ENCODE data around the gene ELMO2. TPM values are rescaled to one million over a fixed set of nuclear protein-coding genes. Genes with fewer than 3 reads are reported as not detected.

ELMO2 gene
- total and polyA plus RNA-seq, 2 of the 4 experiments (the other 2 are of a cell fraction), result 29.2 to 52.7 TPM

- Histone ChIP-seq H3K9ac (ENCODE audit: low read depth, low read length) (no peak overlapping the region), H3K27ac (ENCODE audit: insufficient read depth, low read length) (peak overlapping the region; percentile 43; the same call in 1 of the 2 replicates)
Observed at GRCh38 chr20:46399401-46399800, 7.0 kb downstream of the ELMO2 start.

More at GRCh38 chr20:46399401-46399800, 7.0 kb downstream of the ELMO2 start:
- intact Hi-C loops (cut with micrococcal nuclease) (no loop called here), in situ Hi-C loops (cut with MboI; ENCODE audit: low sequenced_read_pairs) (no loop called here), dilution Hi-C loops (cut with HindIII; ENCODE audit: low sequenced_read_pairs, unreplicated experiment) (no loop called here)
- POLR2A ChIA-PET (ENCODE audit: unreplicated experiment), result interaction anchor here (0.6 kb wide), 1 partner anchor 36 kb away, joined by 3 read pairs; no protein-coding TSS in a partner anchor
- Histone ChIP-seq H4K91ac (ENCODE audit: insufficient read depth, low read depth, low read length) (no peak overlapping the region), H3K79me1 (ENCODE audit: low read depth in 1 of 2, low read length in 2 of 2) (peaks cover 36 to 82% of the 10 kb centered on the region in 2 experiments), H4K5ac (ENCODE audit: low read depth, low read length) (no peak overlapping the region), H2AK9ac (replicated peaks; ENCODE audit: low read depth, low read length, poor library complexity) (no peak overlapping the region), H3K18ac (ENCODE audit: low read depth, low read length) (no peak overlapping the region), H3K4me1 (ENCODE audit: control insufficient read depth, insufficient read depth, low read length) (peaks cover 18% of the 10 kb centered on the region), H2BK20ac (ENCODE audit: low read depth, low read length) (0 out of 2 replicates have a peak overlapping the region, but pooled peaks have one; percentile 37), H2AFZ (replicated peaks; ENCODE audit: low read length, poor library complexity) (no peak overlapping the region), H4K20me1 (ENCODE audit: insufficient read depth, low read length) (peaks cover 30% of the 10 kb centered on the region), H2AK5ac (ENCODE audit: low read depth, low read length) (peak overlapping the region; percentile 85; the same call in 1 of the 2 replicates), H3K4me2 (ENCODE audit: low read depth, low read length) (no peak overlapping the region), H4K8ac (ENCODE audit: low read depth in 2 of 2, low read length in 2 of 2) (peak overlapping the region in 1 of 2 experiments; percentile 9; a peak in 1 of 4 replicates), H3K4me3 (ENCODE audit: insufficient read depth, low read depth, low read length) (no peak overlapping the region), H3K23ac (ENCODE audit: low read depth, low read length) (no peak overlapping the region), H2BK15ac (ENCODE audit: low read depth, low read length) (peak overlapping the region; percentile 54; the same call in 1 of the 3 replicates), H2BK120ac (ENCODE audit: low read depth, low read length) (peak overlapping the region; percentile 33; the same call in 1 of the 2 replicates), H3K36me3 (ENCODE audit: control insufficient read depth, insufficient read depth, low read length) (peaks cover 7% of the 10 kb centered on the region; the same call in 1 of the 2 replicates), H3K14ac (replicated peaks; ENCODE audit: low read depth, low read length) (0 out of 2 replicates have a peak overlapping the region, but pooled peaks have one; percentile 37), H3K27me3 (ENCODE audit: control insufficient read depth, insufficient read depth, low read length) (no peaks in the 10 kb centered on the region), H3K56ac (ENCODE audit: extremely low read depth, insufficient read depth, low read length) (no peak overlapping the region), H2BK5ac (ENCODE audit: low read depth, low read length, poor library complexity, severe bottlenecking) (no peak overlapping the region), H3K9me1 (ENCODE audit: insufficient read depth, low read length) (peaks cover 32% of the 10 kb centered on the region), H3K9me3 (ENCODE audit: control insufficient read depth, insufficient read depth, low read length) (no peaks in the 10 kb centered on the region), H3K4ac (ENCODE audit: low read depth, low read length) (peak overlapping the region; percentile 54)
- CTCF ChIA-PET, result no interaction called here
- ATAC-seq (ENCODE audit: low read depth) (no peak), DNase-seq (no peak)
- no peak for TF ChIP-seq USF2 (IDR thresholded peaks at IDR 0.05; ENCODE audit: low read depth, low read length)
- TF ChIP-seq POLR2A (IDR thresholded peaks at IDR 0.05; ENCODE audit: low read depth, low read length), result no peak
- no peak for TF ChIP-seq MAFK (IDR thresholded peaks at IDR 0.05; ENCODE audit: low read depth, low read length)
- TF ChIP-seq CHD1 (IDR thresholded peaks at IDR 0.05; ENCODE audit: low read depth, low read length), result no peak
- TF ChIP-seq CEBPB (IDR thresholded peaks at IDR 0.05; ENCODE audit: low read depth, low read length), result no peak
- TF ChIP-seq MAZ (IDR thresholded peaks at IDR 0.05; ENCODE audit: borderline replicate concordance, low read depth, low read length), result no peak
- TF ChIP-seq RCOR1 (IDR thresholded peaks at IDR 0.05; ENCODE audit: insufficient replicate concordance, low read length), result no peak
- TF ChIP-seq CTCF (conservative IDR thresholded peaks at IDR 0.05; ENCODE audit: low read depth, low read length), result no peak
- no peak for TF ChIP-seq BHLHE40 (IDR thresholded peaks at IDR 0.05; ENCODE audit: low read depth, low read length)
- no peak for TF ChIP-seq RFX5 (IDR thresholded peaks at IDR 0.05; ENCODE audit: low read depth, low read length)
- TF ChIP-seq NFE2L2 (IDR thresholded peaks at IDR 0.05; ENCODE audit: low read depth, low read length), result no peak
- BruUV-seq (replicated peaks), result no TSS peak
- 70% methylated on average over 2 of the region's 3 CpGs; no CpG with 5 or more reads in 1 of the 2 experiments for WGBS, 2 experiments (ENCODE audit: extremely low coverage in 2 of 2, insufficient read length in 1 of 2)
